Iris pigment epithelial cell (primary cell): Measurements from ENCODE around the gene SLC35D2.

Experiments used
- DNase-seq: peaks from one replicate; pipeline ENCODE4 v3.0.0-alpha.2; 2011; ENCODE audit warnings: low read depth

SLC35D2 gene

DNA sequence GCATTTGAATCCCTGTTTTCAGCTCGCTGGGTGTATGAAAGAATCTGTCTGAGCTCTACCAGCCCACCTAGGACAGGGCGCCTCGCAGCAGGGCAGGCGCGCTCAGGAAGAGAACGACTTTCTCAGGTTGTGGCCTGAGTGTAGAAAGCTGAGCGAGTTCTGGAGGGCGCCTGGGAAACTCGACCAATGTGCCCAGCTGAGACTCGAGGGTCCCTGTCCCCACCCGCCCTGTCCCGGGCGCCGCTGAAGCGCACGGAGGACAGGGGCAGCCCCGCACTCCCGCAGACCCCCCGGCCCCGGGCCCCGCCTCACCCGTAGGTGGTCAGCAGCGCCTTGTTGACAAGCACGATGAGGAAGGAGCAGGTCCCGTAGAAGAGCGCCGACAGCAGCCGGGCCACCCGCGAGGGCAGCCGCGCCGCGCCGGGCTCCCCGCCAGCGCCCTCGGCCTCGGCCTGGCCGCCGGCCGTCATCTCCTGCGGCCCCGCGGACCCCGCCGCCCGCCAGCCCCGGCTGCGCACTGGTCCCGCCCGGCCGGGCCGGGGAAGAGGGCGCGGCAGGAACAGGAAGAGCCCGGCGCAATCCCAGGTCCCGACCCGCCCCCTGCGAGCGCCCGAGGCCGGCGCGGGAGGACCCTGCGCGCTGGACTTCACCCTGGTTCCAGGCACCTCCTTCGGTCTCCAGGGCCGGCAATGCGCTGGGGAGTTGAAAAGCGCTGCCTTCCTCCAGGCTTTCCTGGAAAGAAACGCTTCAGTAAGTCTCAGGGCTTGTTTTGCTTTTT, at the start of gene SLC35D2:
Gene SLC35D2 (minus strand): TSS at position 547 of the 778 bp plus-strand sequence. CDS start 77 bp downstream, at position 470.
- DNase-seq, result peak; percentile 52

DNA sequence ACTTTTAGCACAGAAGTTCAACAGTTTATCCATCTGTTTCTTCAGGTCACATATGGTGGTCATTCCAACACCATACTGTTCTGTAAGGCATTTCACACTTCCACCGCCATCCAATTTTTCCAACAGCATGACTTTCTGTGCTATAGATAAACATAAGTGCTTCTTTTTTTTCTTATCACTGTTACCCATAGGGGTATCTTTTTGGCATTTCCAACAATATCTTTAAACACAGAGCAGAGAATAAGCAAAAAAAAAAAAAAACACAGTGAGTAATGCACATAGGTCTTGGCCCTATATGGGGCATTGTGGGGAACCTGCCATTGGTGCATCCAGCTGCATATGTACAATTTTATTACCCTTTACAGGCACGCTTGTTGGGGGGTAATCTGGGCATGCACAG, 46.9 kb upstream of the SLC35D2 start:
- DNase-seq, result no peak

DNA sequence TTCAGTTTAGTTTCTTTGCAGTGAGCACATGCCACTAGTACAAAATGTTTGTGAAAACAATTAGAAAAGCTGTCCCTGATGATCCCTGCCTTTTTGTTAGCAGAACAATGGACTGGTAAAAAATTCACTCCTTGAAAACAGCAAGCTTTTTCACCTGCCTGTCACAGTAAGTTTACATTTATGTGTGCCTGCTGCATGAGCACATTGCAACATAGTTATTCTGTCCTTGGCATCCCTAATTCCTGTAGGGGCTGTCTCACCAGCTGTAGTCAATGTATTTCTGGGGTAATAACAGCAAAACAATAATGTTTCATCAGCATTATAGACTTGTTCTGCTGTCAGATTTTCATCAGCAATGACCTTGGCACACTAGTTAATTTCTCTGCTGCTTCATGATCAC, 46.2 kb upstream of the SLC35D2 start:
- no peak for DNase-seq

DNA sequence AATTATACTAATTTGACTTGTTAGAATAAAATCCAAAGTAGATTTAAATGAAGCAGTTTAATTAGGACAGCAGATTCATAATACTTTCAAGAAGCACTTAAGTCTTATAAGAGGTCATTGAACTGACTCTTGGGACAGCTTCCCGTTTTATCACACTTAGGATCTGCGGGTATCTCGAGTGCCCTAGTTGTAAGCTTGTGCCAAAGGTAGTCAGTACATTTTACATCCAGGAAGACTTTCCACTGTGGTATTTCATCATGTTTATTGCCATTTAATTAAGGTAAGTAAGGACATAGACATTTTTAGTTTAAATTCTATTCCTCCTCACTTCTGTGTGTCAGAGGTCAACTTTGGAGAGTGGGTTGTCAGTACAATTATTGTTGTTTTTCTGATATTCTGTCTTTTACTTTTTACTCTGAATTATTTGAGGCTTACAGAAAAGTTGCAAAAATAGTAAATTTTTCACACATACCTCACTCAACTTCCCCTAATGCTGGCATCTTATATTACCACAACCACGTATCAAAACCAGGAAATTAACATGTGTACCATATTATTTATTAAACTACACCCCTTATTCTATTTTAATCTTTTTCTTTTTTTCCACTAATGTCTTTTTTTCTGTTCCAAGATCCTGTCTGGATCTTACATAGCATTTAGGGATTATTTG, 42.1 kb upstream of the SLC35D2 start:
- DNase-seq, result no peak

DNA sequence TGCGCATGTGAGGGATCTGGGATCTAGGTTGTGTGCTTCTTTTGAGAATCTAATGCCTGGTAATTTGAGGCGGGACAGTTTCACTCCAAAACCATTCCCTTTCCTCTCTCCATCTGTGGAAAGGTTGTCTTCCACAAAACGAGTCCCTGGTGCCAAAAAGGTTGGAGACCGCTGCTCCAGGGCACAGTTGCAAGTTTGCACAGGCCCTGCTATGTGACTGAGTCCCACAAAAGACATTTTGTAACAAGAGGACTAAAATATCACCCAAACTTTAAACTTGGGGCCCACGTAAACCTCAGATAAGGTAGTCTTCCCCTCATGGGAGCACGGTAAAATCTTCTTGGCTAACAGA, 40.5 kb upstream of the SLC35D2 start:
- DNase-seq, result no peak

DNA sequence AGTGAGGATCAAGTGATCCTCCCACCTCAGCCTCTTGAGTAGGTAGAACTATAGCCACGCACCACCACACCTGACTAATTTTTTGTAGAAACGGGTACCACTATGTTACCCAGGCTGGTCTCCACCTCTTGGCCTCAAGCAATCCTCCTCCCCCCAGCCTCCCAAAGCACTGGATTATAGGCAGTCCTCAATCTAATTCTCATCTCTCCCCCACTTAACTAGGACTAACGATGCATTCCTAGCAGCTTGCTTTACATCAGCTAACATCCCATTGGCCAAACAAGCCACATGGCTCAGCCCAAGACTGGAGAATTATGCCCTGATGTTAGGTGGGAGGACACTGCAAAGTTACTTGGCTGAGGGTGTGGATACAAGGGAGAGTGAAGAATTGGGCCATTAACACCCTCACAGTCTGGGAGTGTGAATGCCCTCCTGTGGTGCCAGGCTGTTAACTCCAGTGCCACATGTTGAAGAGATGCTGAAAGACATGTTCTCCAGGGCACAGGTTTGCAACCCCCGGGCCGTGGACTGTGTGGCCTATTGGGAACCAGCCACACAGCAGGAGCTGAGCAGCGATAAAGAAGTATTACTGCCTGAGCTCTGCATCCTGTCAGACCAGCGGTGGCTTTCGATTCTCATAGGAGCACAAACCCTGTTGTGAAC, 39.9 kb upstream of the SLC35D2 start:
- no peak for DNase-seq

DNA sequence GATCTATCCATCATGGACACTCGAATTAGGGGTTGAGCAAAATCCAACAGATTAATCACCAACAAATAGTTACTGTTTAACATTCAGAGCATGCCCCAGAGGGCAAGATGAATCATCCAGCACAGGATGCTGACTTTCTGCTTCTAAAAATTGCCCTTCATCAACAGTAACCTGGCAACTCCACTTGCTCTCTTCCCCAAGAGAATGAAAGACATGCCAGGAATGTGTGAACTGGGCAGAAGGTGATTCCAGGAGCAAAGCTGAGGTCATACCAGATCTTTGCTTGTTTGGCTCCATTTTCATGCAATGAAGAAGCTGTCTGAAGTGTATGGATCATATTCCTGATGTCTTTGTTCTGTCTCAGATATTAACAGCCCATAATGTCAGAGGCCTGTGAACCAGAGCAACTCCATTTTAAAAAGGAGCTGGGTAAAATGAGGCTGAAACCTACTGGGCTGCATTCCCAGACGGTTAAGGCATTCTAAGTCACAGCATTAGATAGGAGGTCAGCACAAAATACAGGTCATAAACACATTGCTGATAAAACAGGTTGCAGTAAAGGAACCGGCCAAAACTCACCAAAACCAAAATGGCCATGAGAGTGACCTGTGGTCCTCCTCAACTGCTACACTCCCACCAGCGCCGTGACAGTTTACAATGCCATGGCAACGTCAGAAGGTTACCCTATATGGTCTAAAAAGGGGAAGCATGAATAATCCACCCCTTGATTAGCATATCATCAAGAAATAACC, 37.1 kb upstream of the SLC35D2 start:
- peak; percentile 95 for DNase-seq

DNA sequence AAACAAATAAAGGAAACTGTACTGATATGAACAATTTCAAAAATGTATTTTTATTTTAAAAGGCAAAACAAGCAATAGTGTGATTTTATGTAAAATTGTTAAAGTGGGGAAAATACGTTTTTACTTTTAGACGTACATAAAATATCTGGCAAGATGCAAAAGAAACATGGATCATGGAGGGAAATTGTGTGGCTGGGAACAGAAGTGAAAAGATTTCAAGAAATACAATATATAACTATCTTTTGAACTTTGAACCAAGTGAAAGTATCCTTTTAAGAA, 36.1 kb upstream of the SLC35D2 start:
- no peak for DNase-seq

DNA sequence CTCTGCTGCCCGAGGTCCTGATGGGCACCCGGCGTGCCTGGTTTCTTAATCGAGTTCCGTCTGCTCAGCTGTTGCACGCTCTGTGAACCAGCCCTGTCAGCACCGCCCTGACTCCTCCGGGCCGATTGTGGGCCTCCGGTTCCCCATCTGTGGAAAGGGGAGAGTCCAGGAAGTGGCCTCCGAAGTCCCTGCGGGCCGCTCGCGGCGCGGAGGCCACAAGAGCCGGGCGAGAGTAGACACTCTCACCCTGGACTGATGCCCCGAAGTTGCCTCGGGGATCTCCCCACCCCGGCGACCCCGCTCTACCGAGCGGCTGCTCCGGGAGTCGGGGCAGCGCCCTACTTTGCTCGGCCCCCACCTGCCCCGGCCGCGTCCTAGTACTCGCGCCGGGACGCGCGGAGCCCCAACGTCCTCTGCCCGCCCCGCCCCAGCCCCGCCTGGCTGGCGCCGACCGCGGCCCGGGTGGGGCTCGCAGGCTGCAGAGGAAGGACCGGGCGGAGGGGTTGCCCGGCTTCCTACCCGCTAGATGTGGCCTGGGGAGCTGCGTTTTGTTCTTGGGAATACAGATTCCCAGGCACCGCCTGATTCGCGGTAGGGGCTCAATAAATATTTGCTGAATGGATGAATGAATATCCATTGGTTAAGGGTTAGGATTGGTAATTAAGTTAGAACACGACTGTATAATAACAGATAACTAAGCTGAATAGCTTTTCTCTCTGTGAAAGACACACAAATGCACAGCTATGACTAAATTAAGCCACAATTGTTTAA, 35.6 kb upstream of the SLC35D2 start:
- peak; percentile 27 for DNase-seq

DNA sequence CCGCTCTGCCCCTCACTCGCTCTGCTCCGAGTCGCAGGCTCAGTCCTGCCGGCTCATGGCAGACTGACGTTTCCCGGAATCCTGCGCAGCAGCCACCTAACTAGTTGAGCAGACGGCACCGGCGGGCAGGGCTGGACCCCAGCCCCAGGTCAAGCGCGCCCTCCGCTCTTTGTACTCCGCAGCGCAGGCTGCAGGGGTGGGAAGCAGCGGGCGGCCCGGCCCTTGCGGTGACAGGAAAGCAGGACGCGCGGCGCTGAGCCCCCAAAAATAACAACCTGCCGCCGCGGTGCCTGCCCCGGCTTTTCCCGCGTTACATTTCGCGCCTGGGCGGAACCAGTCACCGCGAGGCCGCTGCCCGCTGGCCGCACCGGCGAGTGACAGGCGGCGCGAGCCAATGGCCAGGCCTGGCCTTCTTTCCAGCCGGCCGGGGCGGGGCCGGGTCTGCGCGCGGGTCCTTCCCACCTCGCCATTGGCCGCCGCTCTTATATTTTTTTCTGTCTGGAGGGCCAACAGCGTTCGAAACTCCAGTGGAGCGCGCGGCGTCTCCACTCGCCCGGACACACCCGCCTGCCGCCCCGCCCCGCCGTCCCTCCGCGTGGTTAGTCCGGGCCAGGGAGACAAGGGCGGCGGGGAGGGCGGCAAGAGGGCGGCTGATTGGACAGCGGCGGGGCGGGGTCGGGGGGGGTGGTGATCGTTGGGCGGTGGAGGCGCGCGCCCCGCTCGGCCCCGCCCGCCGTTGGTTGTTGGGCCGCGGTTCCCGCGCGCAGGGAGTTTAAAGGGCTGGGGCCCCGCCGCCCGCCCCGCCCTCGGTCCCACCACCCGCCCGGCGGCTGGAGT, 34.8 kb upstream of the SLC35D2 start, which contains the start of gene ZNF367:
Gene ZNF367 (minus strand): TSS at position 288 of the 837 bp plus-strand sequence. CDS start 338 bp downstream, outside the sequence.
- DNase-seq, result peak; percentile 99

DNA sequence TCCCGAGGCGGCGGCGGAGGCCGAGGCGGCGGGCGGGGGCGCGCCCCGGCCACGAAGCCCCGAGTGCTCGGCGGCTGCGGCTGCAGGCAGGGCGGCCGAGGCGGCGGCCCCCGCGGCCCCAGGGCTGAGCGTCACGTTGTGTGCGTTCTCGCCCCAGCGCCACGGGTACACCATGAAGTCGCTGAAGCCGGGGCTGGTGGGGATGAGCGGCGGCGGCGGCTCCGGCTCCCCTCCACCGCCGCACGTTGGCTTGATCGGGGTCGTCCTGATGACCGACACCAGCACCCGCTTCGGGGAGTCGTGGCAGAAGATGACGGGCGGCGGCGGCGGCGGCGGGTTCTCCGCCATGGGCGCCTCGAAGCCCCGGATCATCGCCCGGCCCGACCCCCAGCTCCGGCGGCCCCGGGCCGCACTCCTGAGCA, 34.2 kb upstream of the SLC35D2 start:
- peak; percentile 7 for DNase-seq

DNA sequence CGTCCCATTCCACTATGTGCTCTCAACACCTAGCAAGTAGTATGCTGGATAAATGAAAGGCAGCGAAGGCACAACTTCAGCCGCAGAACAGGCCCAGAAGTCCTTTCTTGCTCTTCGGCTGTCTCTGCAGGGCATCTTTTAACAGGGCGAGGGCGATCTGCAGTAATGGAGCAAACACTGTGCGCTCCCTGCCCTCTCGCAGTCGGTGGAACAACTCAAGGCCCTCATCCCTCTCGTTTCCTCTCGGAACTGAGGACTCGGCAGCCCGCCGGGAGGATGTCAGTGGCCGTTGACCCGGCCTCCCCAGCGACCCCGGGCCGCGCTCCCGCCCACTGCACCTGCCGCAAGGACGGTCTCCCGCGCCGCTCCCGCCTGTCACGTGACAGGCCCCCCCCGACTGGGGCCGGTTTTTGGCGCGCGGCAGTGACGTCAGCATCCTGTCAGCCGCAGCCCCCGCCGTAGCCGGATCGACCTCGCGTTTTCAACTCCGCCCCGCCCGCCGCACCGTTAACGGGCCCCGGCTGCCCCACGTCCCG, 33.6 kb upstream of the SLC35D2 start:
- peak; percentile 78 for DNase-seq

DNA sequence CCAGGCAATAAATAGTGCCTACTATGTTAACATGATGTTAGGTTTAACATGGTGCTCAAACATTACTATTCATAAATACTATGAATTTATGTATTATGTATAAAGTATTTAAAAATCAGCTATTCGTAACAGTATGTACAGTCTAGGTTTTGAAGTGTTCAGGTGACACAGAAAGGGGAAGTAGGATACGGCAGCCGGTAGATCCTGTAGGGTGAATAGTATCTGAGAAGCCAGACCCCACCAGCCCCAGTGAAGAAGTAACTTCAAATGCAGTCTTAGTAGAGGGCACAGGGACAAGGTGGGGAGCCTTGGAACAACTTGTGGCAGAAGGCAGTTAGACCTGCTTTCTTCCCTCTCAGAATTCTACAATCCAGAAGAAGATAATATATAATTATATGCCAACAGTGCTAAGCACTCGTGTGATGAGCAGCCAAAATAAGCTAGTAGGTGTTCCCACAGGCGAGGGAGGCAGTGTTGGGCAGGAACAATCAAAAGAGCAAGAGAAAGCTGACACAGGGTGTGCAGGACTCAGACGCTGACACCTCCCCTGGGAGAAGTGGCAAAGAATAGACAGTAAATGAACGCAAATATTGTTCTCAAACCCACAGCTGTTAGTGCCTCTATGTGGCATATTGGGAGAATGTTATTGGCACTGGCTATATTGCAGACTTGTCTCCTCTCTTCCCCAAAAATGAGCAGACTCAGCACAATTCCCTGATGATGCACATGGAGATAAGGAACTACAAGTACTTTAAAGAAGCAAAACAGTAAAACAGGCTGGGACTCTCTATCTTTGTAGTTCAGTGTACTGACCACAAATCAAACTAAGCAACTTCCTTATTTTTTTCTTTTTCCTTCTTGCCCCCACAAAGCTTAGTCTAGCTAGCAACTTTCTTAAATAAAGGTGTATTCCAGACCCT, 30.1 kb upstream of the SLC35D2 start:
- no peak for DNase-seq

DNA sequence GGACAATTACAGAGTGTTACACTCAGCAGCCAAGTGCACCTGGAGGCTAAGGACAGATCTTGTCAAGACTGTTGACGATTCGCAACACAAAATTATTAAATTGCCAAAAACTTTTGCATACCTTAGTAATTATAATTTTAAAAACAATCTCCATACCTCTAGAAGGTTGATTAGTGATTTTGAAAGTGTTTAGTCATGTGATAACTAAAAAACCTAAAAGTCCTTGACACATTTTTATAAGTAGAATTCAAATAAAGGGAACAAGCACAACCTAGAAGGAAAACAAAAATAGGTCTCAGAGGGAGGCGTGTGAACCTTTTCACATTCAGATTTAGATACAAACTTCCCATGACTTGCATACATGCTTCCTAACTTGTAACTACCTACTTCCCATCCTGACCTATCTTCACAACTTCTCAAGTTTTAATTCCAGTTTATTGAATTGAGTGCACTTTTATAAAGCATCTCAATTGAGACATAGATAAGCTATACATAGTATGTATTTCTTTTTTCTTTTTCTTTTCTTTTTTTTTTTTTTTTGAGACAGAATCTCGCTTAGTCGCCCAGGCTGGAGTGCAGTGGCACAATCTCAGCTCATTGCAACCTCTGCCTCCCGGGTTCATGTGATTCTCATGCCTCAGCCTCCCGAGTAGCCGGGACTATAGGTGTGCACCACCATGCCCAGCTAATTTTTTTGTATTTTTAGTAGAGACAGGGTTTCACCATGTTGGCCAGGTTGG, 28.8 kb upstream of the SLC35D2 start:
- no peak for DNase-seq

DNA sequence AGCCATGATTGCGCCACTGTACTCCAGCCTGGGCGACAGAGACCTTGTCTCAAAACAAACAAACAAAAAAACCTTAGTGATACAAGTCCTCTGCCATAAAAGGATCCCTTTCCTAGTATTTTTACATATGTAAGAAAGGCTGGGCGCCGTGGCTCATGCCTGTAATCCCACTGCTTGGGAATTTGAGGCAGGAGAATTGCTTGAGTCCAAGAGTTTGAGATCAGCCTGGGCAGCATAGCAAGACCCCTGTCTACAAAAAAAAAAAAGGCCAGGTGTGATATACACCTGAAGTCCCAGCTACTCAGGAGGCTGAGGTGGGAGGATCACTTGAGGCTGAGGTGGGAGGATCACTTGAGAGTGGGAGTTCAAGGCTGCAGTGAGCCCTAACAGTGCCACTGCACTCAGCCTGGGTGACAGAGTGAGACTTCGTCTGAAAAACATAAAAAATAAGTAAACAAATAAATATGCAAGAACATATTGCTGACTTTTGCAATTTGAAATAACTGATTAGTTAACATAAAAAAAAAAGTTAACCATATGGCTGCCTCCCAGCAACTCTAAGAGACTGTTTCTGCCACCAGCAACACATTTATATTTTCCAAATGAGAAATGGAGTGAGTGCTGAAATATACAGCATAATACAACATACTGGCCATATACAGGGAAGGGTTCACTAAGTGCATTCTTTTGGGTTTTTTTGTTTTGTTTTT, 27.8 kb upstream of the SLC35D2 start:
- no peak for DNase-seq

DNA sequence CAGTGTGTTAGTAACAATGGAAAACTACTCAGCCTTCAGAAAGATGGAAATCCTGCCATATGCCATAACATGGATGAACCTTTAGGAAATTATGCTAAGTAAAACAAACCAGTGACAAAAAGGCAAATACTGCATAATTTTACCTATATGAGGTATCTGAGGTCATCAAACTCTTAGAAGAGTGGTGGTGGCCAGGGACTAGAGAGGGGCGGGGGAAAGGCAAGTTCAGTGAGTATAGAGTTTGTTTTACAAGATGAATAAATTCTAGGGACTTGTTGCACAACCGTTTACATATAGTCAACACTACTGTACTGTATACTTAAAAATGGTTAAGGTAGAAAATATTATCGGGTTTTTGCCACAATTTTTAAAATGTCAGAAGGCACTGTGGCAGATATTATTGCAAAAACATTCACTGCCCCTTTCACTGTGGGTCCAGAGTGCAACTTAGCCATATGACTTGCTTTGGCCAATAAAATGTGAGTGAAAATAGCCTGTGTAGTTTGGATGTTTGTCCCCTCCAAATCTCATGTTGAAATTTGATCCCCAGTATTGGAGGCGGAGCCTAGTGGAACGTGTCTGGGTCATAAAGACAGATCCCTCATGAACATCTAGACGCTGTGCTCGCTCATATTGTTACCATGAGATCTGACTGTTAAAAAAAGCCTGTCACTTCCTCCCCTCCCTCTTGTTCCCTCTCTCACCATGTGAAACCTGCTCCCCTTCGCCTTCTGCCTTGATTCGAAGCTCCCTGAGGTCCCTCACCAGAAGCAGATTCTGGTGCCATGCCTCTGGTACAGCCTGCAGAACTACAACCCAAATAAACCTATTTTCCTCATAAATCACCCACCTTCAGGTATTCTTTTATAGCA, 25.1 kb upstream of the SLC35D2 start:
- DNase-seq, result no peak
